ENCODE results near the gene THOP1. TPM values are rescaled to one million over a fixed set of nuclear protein-coding genes. Genes with fewer than 3 reads are reported as not detected.

The THOP1 gene
- total RNA-seq, 1 donor from 2014 or later: 105 TPM

GRCh38 chr19:2782329-2782935 lies 2.9 kb upstream of the THOP1 start:
- H3K4me1 Mint-ChIP-seq: peaks cover 44% of the 10 kb centered on the region
- no peak for DNase-seq (ENCODE audit: low spot score)
- peaks cover 3% of the 10 kb centered on the region for H3K36me3 Mint-ChIP-seq
- H3K4me1 ChIP-seq: peaks cover 5% of the 10 kb centered on the region
- peak overlapping the region; percentile 89 for H3K4me2 ChIP-seq
- H3K27ac Mint-ChIP-seq: peak overlapping the region; percentile 79
- H3K27ac ChIP-seq: no peak overlapping the region
- H3K27me3 ChIP-seq: no peaks in the 10 kb centered on the region
- H3K36me3 ChIP-seq: no peaks in the 10 kb centered on the region
- H3K4me3 Mint-ChIP-seq: peak overlapping the region; percentile 94
- no peaks in the 10 kb centered on the region for H3K9me3 Mint-ChIP-seq
- H3K4me3 ChIP-seq: peak overlapping the region; percentile 76
- peaks cover 77% of the 10 kb centered on the region for H3K79me2 ChIP-seq (ENCODE audit: low read depth)
- peaks cover 6% of the 10 kb centered on the region for H3K27me3 Mint-ChIP-seq (ENCODE audit: insufficient read depth, low read depth)
- no peaks in the 10 kb centered on the region for H3K9me3 ChIP-seq (ENCODE audit: low read depth)
- H3K9ac ChIP-seq: peak overlapping the region; percentile 77
- H3F3A ChIP-seq (ENCODE audit: low read depth): peaks cover 17% of the 10 kb centered on the region
- no peak overlapping the region for H2AFZ ChIP-seq (replicated peaks)
- peaks cover 64% of the 10 kb centered on the region for H4K20me1 ChIP-seq (ENCODE audit: low read depth)
- TF ChIP-seq EZH2 (IDR thresholded peaks at IDR 0.05) (no peak), EZH2phosphoT487 (IDR thresholded peaks at IDR 0.05) (no peak)
- TF ChIP-seq, protein P1, sequence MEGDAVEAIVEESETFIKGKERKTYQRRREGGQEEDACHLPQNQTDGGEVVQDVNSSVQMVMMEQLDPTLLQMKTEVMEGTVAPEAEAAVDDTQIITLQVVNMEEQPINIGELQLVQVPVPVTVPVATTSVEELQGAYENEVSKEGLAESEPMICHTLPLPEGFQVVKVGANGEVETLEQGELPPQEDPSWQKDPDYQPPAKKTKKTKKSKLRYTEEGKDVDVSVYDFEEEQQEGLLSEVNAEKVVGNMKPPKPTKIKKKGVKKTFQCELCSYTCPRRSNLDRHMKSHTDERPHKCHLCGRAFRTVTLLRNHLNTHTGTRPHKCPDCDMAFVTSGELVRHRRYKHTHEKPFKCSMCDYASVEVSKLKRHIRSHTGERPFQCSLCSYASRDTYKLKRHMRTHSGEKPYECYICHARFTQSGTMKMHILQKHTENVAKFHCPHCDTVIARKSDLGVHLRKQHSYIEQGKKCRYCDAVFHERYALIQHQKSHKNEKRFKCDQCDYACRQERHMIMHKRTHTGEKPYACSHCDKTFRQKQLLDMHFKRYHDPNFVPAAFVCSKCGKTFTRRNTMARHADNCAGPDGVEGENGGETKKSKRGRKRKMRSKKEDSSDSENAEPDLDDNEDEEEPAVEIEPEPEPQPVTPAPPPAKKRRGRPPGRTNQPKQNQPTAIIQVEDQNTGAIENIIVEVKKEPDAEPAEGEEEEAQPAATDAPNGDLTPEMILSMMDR (IDR thresholded peaks at IDR 0.05): no peak

GRCh38 chr19:2782936-2783780 lies 2.1 kb upstream of the THOP1 start, which contains the start of gene SGTA:
Gene SGTA, minus strand, starts transcription at chr19:2783273. Its CDS starts 14,205 bp downstream, at chr19:2769068.
- no peaks in the 10 kb centered on the region for H3K9me3 ChIP-seq (ENCODE audit: low read depth)
- no peak within 1 kb of the TSS for H2AFZ ChIP-seq (replicated peaks)
- no peak within 1 kb of the TSS for H3K27ac ChIP-seq
- Mint-ChIP-seq H3K4me1 (peaks cover 46% of the 10 kb centered on the region), H3K27ac (peak within 1 kb of the TSS; percentile 79), H3K4me3 (peak within 1 kb of the TSS; percentile 94), H3K9me3 (no peaks in the 10 kb centered on the region), H3K36me3 (peaks cover 6% of the 10 kb centered on the region), H3K27me3 (ENCODE audit: insufficient read depth, low read depth) (peaks cover 5% of the 10 kb centered on the region)
- no peaks in the 10 kb centered on the region for H3K27me3 ChIP-seq
- H3F3A ChIP-seq (ENCODE audit: low read depth): peaks cover 17% of the 10 kb centered on the region
- H3K4me3 ChIP-seq: peak within 1 kb of the TSS; percentile 76
- DNase-seq (ENCODE audit: low spot score): peak; percentile 99
- H3K4me2 ChIP-seq: peak within 1 kb of the TSS; percentile 89
- peaks cover 77% of the 10 kb centered on the region for H3K79me2 ChIP-seq (ENCODE audit: low read depth)
- peaks cover 65% of the 10 kb centered on the region for H4K20me1 ChIP-seq (ENCODE audit: low read depth)
- TF ChIP-seq, protein P1 (IDR thresholded peaks at IDR 0.05): peak; percentile 38
- TF ChIP-seq EZH2 (IDR thresholded peaks at IDR 0.05) (no peak), EZH2phosphoT487 (IDR thresholded peaks at IDR 0.05) (no peak)
- peak within 1 kb of the TSS; percentile 77 for H3K9ac ChIP-seq
- no peaks in the 10 kb centered on the region for H3K36me3 ChIP-seq
- H3K4me1 ChIP-seq: peaks cover 7% of the 10 kb centered on the region

- no peak overlapping the region for H3K27ac Mint-ChIP-seq
- Histone ChIP-seq H4K20me1 (ENCODE audit: low read depth) (peaks cover 67% of the 10 kb centered on the region), H3K27me3 (no peaks in the 10 kb centered on the region), H3K4me3 (no peak overlapping the region), H3K27ac (no peak overlapping the region), H3K36me3 (no peaks in the 10 kb centered on the region), H3K9ac (no peak overlapping the region), H3K4me2 (no peak overlapping the region), H3K4me1 (peaks cover 7% of the 10 kb centered on the region), H3K79me2 (ENCODE audit: low read depth) (peaks cover 77% of the 10 kb centered on the region), H3K9me3 (ENCODE audit: low read depth) (no peaks in the 10 kb centered on the region), H3F3A (ENCODE audit: low read depth) (peaks cover 17% of the 10 kb centered on the region), H2AFZ (replicated peaks) (no peak overlapping the region)
- peak overlapping the region; percentile 94 for H3K4me3 Mint-ChIP-seq
- no peaks in the 10 kb centered on the region for H3K9me3 Mint-ChIP-seq
- no peak for DNase-seq (ENCODE audit: low spot score)
- H3K36me3 Mint-ChIP-seq: peaks cover 6% of the 10 kb centered on the region
- TF ChIP-seq EZH2phosphoT487 (IDR thresholded peaks at IDR 0.05): no peak
- TF ChIP-seq EZH2 (IDR thresholded peaks at IDR 0.05): no peak
- TF ChIP-seq, protein P1 (IDR thresholded peaks at IDR 0.05): no peak
- peaks cover 8% of the 10 kb centered on the region for H3K27me3 Mint-ChIP-seq (ENCODE audit: insufficient read depth, low read depth)
- H3K4me1 Mint-ChIP-seq: peaks cover 46% of the 10 kb centered on the region
Observed at GRCh38 chr19:2783781-2784145, 1.5 kb upstream of the THOP1 start.

Data from neural progenitor cell (in vitro differentiated cells).